ENCODE data around the gene C1QL1. TPM values are rescaled to one million over a fixed set of nuclear protein-coding genes. Genes with fewer than 3 reads are reported as not detected.
"Not testable (repeated sequence)": the region's sequence is repeated elsewhere in the genome, so short reads cannot be mapped to it uniquely, and the experiment has no call there.

The C1QL1 gene
- polyA plus RNA-seq, 1 donor = 0.91 TPM

DNA sequence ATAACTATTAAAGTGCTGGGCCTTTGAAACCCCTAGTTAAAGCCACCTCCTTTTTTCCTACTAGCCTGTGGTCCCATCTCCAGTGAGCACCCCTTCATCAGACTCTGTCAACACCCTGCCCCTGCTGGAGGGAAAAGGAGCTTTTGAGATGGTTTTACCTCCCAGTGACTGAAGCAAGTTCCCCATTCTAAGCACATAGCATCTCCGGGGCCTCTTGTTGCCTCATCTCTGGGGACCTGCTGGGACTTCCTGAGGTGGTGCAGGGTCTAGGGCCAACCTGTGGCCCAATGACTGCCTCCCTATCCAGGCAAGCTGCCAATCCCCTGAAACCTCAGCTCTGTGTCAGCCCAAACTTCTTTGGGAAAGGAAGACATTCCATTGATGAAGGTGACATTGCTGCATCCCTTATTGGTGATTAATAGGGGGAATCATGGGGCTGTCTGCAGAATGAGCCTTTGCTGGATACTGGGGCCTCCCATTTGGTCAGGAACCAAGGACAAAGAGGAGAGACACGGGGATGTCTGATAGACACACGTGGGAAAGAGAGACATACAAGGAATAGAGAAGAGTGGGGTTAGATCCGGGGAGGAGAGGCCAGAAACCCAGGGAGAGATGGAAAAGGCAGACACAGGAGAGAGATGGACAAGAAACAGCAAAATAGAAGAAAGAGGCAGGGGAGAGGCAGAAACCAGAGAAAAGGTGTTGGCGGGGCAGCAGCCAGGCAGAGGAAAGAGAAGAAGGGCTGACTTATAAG lies 2.4 kb downstream of the C1QL1 start:
- no peak for DNase-seq

DNA sequence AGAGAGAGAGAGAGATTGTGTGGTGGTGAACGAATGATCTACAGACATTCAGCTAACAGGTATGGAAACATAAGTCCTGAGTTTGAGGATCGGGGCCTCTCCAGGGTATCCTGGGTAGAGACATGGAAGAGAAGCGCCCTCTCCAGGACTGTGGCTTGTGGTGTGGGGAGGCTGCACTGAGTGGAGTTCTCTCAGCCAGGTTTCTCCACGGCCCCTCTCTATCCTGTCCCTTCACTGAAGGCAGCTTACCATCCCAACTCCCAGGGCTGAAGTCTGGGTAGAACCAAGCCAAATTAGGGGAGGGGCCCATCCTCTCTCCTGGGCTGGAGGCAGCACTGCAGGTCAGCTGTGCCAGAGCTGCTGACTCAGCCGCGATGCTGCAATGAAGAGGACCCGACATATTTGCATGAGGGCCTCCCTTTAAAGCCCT lies 6.2 kb downstream of the C1QL1 start:
- no peak for DNase-seq

DNA sequence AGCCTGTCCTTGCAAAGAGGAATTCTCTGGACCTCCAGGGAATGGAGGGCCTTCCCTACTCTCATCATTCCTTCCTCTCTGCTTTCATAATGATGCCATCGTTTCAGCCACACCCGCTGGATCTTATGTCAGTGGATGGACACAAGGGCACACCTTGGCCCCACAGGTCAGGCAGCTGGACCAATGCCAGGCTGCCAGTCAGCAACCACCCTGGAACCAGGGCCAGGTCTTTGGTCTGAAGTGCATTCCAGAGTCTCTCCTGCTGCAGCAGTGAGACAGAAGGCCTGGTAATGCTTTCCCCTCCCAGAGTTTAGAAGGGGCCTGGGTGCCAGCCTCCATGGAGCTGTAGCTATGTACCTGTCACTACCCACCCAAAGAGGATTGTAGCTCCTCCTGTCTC lies 7.4 kb downstream of the C1QL1 start:
- DNase-seq = no peak

DNA sequence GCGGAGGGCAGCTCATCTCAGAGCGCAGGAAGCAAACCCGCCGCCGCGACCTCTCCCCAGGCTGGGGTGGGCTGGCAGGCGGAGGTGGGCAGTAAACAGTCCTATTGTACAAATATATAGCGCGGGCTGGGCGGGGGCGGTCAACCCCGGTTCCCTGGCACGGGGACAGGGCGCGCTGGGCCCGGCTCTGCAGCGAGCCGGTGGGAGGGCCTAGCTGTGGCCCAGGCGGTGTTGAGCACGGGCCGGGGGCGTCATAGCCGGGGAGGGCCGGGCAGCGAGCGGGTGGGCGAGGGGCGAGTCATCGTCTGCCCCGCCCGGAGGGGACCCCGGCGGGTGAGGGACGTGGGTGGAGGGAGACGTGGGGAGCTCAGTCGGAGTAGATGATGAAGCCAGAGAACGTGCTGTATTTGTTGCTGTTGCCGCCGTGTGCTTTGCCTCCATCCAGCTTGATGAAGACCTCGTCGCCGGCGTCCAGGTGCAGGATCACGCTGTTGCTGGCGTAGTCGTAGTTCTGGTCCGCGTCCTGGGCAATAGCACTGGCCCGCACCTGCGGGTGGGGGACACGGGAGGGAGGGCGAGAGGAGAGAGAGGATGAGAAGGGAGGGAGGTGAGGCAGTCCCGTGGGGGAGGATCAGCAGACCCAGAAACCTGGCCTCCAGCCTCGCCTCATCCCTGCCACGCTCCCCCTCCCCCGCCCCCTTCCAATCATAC lies 8.1 kb downstream of the C1QL1 start:
- DNase-seq = no peak

DNA sequence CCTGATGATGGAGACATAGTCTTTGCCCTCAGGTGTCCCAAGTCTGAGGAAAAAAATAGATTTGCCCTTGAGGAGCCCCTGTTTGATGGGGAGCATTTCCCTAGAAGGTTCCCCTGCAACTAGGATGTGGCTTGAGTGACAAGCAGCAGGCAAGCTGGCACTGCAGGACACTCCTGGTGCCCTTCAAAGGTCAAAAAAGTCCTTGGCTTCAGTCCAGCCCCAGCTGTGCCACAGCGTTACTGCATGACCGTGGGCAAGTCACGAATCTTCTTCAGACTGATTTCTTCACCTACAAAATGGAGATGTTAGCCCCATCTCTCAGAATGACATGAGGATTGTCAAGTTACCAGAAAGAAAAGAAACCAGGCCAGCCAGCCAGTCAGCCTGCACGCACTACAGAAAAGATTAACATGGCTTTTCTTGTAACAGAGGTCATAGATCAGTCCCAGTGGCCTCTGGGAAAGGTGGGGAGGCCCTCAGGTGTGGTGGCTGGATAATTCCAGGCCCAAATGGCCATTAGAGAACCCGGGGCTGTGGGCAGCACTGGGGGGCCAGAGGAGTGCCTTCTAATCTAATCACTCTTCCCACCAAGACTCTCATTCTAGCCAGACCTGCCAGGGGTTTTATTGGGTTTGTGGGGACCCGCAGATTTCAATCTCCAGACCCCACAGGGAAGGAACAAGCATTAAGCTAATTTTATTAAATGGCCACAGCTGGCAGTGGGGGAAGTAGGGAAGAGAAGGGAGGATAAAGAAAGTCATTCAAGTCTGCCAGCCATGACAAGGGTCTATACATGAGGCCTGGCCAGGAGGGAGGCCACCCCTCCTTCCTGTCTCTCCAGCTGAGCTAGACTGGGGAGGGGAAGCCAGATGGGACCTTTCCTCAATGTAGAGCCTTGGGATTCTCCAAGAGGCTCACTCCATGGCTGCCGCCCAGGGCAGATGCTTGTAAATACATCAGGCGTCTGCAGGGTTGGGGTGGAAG lies 10.8 kb downstream of the C1QL1 start:
- no peak for DNase-seq

DNA sequence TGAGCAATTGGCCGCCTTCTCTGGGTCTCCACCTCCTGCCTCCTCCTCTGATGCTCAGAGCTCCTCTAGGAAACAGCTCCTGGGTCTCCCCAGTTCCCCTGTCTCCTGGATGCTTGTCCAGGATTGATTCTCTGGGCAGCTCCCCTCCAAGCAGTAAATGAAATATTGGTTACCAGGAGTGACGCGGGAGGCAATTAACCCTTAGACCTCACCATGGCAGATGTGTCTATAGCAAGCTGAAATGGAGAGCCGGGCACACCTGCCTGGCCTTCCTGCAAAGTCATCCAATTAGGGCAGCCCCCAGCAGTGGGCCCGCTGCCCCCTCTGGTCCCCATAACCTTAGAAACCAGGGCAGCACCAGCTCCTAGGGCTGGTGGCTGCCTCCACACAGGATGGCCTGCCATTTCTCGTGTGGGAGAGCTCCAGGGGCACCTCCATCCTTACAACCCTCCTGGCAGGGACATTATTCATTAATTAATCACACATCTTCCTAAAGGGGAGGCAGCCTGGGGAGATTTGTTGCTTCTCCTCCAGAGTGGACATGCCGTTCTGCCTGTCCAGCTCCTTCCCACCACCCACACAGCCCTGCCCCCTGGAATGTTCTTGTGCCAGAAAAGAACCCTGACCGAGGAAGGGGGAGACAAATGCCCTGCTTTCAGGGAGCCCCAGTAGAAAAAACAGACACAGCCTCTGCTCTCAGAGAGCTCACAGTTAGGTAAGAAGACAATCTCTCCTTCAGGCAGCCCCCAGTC lies 12.3 kb downstream of the C1QL1 start:
- DNase-seq = peak; percentile 29

DNA sequence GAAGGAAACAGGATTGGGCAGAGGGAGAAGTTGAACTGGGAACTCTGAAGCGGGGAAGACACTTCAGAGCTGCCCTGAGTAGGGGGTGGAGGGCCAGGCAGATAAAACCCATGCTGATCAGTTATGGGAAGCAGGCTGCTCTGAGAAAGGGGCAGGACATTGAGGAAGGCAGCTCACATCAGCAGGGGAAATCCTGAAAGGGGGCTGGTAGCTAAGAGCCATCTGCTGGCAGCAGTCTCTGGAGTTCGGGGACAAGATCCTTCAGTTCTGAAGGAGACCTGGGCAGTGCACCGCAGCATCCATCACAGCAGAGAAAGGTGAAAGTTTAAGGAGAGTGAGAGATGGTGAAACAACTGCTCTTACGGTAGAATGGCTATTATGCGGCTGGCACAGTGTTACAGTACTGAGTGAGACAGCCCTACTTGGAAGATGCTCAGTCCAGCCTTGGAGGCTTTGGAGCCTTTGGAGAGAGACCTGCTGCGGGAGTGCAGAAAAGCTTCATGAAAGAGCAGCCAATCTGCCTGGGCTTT lies 15.1 kb downstream of the C1QL1 start:
- no peak for DNase-seq

DNA sequence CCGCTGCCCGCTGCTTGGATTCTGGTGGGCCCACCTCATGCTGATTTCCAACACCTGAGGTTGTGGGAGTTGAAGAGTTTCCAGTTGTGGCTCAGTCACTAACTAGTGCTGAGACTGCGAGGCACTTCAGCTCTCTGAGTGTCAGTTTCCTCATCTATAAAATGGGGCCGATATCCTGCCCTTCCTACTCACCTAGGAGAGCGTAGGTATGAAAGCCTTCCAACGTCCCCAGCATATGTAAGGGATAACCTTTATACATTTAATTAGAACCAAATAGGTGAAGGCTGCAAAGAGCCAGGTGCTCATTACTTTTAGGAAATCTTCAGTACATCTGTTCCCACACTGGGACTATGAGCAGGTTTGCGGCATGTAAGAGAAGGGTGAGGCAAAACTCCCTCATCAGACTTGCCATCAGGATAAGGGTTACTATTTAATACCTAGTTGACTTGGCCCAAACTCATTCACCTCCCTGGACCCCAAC lies 19.7 kb downstream of the C1QL1 start:
- no peak for DNase-seq

DNA sequence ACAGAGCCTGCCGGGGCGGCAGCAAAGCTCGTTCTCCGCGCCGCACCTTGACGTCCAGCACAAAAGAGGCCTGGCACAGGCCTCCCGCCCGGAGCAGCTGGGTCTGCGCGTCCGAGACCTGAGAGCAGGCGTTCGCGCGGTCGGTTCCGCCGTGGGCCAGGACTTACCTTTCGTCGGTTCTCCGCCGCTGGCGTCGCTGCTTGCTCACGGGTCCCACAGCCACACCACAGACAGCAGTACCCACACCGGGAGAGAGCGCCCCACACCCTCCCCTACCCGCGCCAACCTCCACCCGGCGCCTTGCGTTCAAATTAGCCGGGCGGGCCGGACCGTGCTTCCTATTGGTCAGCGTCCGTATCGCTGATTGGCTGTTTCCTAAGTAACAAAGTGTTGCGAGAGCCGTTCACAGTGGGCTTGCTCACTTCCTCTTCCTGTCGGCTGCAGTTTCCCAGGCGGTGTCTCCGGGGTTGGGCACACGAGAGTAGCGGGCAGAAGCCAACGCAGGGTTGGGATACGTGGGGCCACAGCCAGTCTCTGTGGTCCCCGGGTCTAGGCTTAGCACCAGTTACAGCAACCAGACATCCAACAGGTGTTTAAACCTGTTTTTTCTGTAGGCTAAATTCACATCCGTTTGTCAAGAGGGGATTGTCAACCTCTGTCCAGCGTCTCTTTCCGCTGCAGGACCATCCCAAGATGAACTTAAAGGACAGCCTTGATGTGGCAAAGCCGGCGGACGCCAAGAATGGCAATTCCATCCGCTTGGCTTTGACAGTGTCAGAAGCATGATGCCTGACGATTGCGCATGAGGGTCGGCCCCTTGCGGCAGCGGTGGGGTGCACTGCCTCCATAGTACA lies 20.4 kb downstream of the C1QL1 start, which contains the start of gene KIF18B:
TSS of gene KIF18B (minus strand) at position 313 of the 854 bp plus-strand sequence. CDS start 11,429 bp downstream, outside the sequence.
- peak; percentile 92 for DNase-seq

DNA sequence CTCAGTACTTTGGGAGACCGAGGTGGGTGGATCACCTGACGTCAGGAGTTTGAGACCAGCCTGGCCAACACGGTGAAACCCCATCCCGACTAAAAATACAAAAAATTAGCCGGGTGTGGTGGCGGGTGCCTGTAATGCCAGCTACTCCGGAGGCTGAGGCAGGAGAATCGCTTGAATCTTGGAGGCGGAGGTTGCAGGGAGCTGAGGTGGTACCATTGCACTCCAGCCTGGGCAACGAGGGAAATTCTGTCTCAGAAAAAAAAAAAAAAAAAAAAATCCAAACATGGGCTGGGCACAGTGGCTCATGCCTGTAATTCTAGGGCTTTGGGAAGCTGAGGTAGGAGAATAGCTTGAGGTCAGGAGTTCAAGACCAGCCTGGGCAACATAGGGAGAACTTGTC lies 22.5 kb downstream of the C1QL1 start:
- DNase-seq = not testable (repeated sequence)

DNA sequence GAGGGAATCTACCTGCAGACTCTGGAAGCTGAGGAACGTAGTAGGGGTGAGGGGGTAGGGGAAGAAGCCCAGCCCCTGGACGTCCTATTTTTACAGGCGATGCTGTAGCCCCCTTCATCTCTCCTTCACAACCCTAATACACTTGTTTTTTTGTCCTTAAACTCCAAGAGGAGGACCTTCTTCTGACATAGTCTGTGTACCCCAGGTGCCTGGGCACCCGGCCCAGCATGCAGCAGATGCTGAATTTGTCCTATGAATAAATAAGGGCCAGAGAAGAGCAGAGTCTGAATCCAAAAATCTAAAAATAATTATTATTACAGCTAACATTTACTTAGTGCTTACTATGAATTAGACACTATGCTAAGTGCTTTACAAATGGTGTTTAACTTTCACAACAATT lies 25.6 kb downstream of the C1QL1 start:
- DNase-seq = no peak

DNA sequence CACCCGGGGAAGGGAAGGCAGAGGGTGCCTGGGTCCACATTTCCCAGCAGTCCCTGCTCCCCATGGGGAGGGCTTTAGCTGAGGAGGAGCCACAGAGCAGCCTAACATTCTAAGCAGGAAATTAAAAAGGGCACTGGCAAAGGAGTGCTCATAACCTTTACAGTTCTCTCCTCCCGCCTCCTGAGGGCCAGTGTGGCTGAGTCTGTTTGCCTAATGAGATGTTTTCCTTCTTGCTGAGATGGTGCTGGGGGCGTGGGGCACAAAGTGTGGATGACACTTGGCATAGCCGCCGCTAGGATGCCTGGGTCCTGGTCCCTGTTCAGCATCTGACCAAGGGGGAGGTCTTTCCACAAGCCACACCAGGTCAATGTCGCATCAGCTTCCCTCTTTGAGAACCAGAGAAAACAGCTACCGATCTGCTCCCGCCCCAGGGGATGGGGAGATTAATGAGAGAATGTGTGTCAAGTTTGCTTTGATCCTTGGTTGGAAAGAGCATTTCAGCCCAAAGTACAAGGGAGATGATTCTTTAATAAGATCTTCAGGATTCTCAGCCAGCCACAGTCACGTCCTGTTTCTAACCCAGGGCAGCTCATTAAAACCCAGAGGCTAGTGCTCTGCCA lies 26.3 kb downstream of the C1QL1 start:
- no peak for DNase-seq

DNA sequence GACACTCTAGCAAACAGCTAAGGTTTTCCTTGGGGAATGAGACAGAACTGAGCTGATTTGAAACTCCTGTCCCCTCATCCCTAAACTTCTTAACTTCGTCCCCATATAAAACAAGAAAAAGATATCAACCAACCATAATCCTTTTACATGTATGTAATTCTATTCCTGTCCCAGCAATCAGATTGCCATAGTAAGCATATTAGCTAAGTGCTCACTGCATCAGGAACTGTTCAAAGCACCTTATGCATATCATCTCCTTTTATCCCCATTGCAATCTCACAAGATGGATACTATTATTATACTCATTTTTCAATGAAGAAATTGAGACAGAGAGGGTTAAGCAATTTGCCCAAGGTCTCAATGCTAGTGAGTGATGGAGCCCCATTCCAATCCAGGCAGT lies 27.3 kb downstream of the C1QL1 start:
- DNase-seq = no peak

DNA sequence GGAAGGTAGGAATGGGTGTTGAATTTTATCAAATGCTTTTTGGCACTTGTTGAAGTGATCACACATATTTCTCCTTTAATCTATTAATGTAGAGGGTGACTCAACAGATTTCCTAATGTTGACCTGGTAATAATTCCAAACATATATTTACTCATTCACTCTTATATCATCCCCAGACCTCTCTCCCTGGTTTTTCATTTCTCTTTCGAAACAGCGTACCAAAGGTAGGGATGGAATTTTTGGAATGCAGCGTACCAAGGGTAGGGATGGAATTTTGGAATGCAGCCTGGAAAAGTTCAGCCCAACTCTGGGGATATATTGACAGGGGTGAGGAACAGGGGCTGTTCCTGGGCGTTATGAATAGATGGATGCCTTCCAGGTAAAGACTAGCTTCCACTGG lies 27.8 kb downstream of the C1QL1 start:
- DNase-seq = no peak

DNA sequence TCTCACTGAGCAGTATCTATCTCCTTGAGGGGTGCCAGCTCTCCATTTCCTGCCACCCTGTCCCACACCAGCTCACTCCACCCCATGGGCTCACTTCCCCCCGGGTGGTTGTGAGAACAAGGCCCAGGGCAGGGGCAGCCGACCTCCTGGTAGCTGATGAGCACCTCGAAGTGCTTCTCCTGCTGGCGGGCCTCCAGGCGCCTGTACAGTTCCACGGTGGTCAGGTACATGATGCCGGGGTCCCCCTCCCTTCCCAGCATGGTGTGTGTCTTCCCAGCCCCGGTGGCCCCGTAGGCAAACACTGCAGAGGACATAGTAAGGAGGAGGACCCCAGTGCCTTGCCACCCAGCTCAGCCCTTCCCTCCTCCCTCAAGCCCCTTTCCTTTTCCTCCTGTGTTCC lies 33.0 kb downstream of the C1QL1 start:
- no peak for DNase-seq

DNA sequence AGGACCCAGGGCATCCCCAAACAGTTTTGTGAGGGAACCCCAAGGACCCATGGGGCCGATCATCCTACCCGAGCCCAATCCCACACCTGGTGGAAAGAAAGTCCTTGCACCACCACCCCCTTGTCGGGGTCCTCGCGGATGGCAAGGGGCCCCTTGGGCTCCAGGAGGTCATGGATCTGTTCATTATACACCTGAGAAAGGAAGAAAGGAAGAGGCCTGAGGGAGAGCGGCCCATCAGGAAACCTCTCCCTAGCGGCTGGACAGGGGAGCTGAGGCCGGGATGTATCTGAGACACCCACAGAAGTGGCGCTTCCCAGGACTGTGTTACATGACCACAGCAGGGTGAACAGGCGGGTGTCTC lies 33.4 kb downstream of the C1QL1 start:
- no peak for DNase-seq

DNA sequence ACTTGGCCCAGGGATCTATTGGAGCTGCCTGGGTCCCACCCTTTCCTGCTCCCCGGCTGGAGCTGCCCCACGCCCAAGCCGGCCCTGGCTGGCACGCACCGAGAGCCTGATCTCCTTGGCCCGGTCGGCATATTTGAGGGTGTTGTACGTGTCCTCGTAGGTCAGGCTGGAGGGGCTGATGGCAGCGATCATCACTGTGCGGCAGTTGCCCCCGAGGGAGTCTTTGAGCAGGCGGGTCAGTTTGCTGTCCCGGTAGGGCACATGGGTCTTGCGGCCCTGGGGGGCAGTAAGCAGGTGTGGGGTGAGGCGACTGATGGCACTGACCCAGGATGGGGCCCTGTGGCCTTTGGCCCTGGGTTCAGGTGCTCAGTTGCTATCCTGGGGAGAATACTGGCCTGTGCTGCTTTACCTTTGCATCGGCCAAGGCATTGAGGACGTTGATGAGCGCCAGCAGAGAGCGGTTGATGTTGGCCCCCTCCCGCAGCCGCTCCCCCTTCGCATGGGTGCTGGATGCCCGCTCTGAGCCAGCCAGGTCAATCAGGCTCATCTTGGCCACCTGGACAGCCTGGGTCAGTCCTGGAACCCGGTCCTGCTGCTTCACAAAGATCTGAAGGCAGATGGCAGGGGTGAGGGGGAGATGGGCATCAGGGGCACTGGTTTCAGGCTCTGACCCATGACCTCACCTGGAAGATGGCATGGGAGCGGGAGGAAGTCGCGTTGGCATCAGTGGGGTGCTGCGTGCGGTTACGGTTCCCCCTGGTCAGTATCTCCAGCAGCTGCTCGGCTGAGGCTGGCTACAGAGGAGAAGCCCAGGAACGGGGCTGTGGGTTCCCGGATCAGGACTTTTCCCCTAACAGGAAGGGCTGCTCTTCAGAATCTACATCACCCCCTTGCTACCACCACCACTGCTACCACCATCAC lies 34.0 kb downstream of the C1QL1 start:
- DNase-seq = no peak

DNA sequence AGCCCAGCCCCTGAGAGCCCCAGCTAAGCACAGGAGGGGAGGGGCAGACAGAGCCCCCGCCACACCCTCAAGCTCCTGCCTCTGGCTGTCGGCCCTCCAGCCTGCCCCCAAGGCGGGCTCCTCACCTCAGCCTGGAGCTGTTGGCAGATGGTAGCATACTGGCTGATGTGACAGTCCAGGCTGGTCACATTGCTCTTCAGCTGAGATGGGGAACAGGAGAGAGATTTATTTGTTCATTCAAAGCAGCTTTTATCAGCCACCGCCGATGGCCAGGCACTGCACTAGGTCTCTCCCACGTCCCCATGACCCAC lies 35.4 kb downstream of the C1QL1 start:
- DNase-seq = no peak

Data from left kidney (tissue), 2 donors.